ENCODE measurements around the gene MADCAM1.

The MADCAM1 gene

DNA sequence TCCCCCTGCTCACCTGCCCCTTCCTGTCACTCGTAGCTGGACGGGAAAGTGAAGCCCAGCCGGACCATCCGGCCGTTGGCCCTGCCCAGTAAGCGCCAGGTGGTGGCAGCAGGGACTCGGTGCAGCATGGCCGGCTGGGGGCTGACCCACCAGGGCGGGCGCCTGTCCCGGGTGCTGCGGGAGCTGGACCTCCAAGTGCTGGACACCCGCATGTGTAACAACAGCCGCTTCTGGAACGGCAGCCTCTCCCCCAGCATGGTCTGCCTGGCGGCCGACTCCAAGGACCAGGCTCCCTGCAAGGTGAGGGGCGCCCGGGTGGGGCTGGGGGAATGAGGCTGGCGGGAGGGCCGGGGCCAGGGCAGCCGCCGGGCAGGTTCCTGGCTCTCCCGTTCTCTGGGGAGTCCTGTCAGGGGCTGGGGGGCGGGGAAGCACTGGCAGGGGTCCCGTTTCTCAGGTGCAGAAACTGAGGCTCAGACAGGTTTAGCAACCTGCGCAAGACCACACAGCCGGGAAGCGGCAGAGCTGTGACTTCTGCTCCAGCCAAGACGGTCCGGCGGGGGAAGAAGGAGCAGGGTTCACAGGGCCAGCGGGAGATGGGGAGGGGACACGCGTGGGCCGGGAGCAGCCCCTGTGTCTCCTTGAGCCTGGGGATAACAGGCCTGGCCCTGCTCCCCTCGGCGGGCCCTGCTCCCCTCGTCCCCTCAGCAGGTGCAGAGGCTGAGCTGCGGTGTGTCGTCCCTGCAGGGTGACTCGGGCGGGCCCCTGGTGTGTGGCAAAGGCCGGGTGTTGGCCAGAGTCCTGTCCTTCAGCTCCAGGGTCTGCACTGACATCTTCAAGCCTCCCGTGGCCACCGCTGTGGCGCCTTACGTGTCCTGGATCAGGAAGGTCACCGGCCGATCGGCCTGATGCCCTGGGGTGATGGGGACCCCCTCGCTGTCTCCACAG lies 52.9 kb downstream of the MADCAM1 start:
- Histone ChIP-seq H3K79me2 (ENCODE audit: control insufficient read depth, insufficient read depth, low read length) (no peaks in the 10 kb centered on the region), H3K4me1 (ENCODE audit: control insufficient read depth, low read depth, low read length) (no peaks in the 10 kb centered on the region), H3K36me3 (ENCODE audit: control insufficient read depth, insufficient read depth, low read length) (no peaks in the 10 kb centered on the region), H3K27me3 (ENCODE audit: insufficient read depth, low read length, poor library complexity) (no peaks in the 10 kb centered on the region), H3K4me2 (ENCODE audit: low read length) (no peak overlapping the region), H4K8ac (ENCODE audit: low read depth, low read length) (no peak overlapping the region), H3K23ac (ENCODE audit: low read length) (no peak overlapping the region), H3K9ac (ENCODE audit: low read length) (no peak overlapping the region), H2AK5ac (ENCODE audit: low read length) (no peak overlapping the region), H3K18ac (ENCODE audit: low read length) (no peak overlapping the region), H3K79me1 (ENCODE audit: low read length) (no peaks in the 10 kb centered on the region), H2BK5ac (ENCODE audit: low read length) (no peak overlapping the region), H3K4ac (ENCODE audit: low read depth, low read length) (no peak overlapping the region), H3K4me3 (ENCODE audit: low read length) (no peak overlapping the region), H2BK120ac (ENCODE audit: low read depth, low read length) (no peak overlapping the region), H3K56ac (ENCODE audit: low read length) (no peak overlapping the region), H2BK15ac (replicated peaks; ENCODE audit: low read depth) (no peak overlapping the region), H3K27ac (ENCODE audit: low read depth, low read length) (no peak overlapping the region), H4K5ac (ENCODE audit: low read length) (no peak overlapping the region)
- no CpG with 5 or more reads among the region's 52 CpGs for WGBS (ENCODE audit: extremely low coverage, insufficient coverage, low lambda C conversion rate)
- no peak for DNase-seq

DNA sequence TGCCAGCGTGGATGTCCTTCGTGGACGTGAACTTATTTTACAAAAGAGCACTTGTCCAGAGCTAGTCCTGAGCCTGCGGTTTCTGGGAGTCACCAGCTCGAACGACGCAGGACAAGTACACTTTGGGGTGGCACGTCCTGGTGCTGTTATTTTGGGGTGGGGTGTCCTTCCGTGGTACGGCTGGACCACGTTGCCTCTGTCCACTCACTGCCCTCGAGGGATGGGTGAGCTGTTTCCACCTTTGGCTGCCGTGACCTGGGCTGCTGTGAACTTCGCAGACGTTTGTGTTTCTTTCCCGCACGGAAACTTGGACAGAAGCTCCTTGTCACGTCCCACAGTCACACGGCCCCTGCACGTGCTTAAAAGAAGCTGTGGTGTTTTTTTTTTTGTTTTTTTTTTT lies 58.5 kb downstream of the MADCAM1 start:
- Histone ChIP-seq H4K8ac (ENCODE audit: low read depth, low read length) (no peak overlapping the region), H3K4me1 (ENCODE audit: control insufficient read depth, low read depth, low read length) (no peaks in the 10 kb centered on the region), H3K27ac (ENCODE audit: low read depth, low read length) (no peak overlapping the region), H2BK5ac (ENCODE audit: low read length) (no peak overlapping the region), H3K4ac (ENCODE audit: low read depth, low read length) (no peak overlapping the region), H3K56ac (ENCODE audit: low read length) (no peak overlapping the region), H2BK120ac (ENCODE audit: low read depth, low read length) (no peak overlapping the region), H4K5ac (ENCODE audit: low read length) (no peak overlapping the region), H3K27me3 (ENCODE audit: insufficient read depth, low read length, poor library complexity) (no peaks in the 10 kb centered on the region), H3K23ac (ENCODE audit: low read length) (no peak overlapping the region), H2BK15ac (replicated peaks; ENCODE audit: low read depth) (no peak overlapping the region), H3K18ac (ENCODE audit: low read length) (no peak overlapping the region), H3K9ac (ENCODE audit: low read length) (no peak overlapping the region), H3K79me2 (ENCODE audit: control insufficient read depth, insufficient read depth, low read length) (no peaks in the 10 kb centered on the region), H3K79me1 (ENCODE audit: low read length) (no peaks in the 10 kb centered on the region), H3K4me2 (ENCODE audit: low read length) (no peak overlapping the region), H3K36me3 (ENCODE audit: control insufficient read depth, insufficient read depth, low read length) (no peaks in the 10 kb centered on the region), H3K4me3 (ENCODE audit: low read length) (no peak overlapping the region), H2AK5ac (ENCODE audit: low read length) (no peak overlapping the region)
- no CpG with 5 or more reads among the region's 20 CpGs for WGBS (ENCODE audit: extremely low coverage, insufficient coverage, low lambda C conversion rate)
- no peak for DNase-seq

Small RNA genes within 50 kb of the gene (small RNA-seq; reads per million reads assigned to genes)
- gene RNA5SP462 (ENCODE audit: insufficient read depth): 0.54 reads per million

Data from mesendoderm (in vitro differentiated cells).